ENCODE measurements around the gene TMEM236. TPM values are rescaled to one million over a fixed set of nuclear protein-coding genes. Genes with fewer than 3 reads are reported as not detected.

The TMEM236 gene
- total RNA-seq, 2 experiments from 2014 or later: not detected

GRCh38 chr10:17766731-17767130, 14.7 kb downstream of the TMEM236 start:
- Histone ChIP-seq H3K4me1 (ENCODE audit: insufficient read depth, low read length, poor library complexity, severe bottlenecking) (no peaks in the 10 kb centered on the region), H3K4me2 (ENCODE audit: low read length) (no peak overlapping the region), H3K9me2 (ENCODE audit: insufficient read depth, low read length) (no peaks in the 10 kb centered on the region), H4K20me1 (ENCODE audit: insufficient read depth, low read length) (no peaks in the 10 kb centered on the region), H3K27ac (ENCODE audit: low read depth, low read length, poor library complexity, severe bottlenecking) (no peak overlapping the region), H3K4me3 (ENCODE audit: low read depth, low read length, poor library complexity, severe bottlenecking) (no peak overlapping the region), H3K36me3 (ENCODE audit: insufficient read depth, low read length) (no peaks in the 10 kb centered on the region), H2AFZ (ENCODE audit: low read length) (no peak overlapping the region), H3K79me2 (ENCODE audit: insufficient read depth, low read depth, low read length) (no peaks in the 10 kb centered on the region), H3K9me3 (ENCODE audit: low read length) (no peaks in the 10 kb centered on the region)
- ChIA-PET CTCF (ENCODE audit: unreplicated experiment) (no interaction called here), POLR2A (no interaction called here)
- TF ChIP-seq, protein P1, sequence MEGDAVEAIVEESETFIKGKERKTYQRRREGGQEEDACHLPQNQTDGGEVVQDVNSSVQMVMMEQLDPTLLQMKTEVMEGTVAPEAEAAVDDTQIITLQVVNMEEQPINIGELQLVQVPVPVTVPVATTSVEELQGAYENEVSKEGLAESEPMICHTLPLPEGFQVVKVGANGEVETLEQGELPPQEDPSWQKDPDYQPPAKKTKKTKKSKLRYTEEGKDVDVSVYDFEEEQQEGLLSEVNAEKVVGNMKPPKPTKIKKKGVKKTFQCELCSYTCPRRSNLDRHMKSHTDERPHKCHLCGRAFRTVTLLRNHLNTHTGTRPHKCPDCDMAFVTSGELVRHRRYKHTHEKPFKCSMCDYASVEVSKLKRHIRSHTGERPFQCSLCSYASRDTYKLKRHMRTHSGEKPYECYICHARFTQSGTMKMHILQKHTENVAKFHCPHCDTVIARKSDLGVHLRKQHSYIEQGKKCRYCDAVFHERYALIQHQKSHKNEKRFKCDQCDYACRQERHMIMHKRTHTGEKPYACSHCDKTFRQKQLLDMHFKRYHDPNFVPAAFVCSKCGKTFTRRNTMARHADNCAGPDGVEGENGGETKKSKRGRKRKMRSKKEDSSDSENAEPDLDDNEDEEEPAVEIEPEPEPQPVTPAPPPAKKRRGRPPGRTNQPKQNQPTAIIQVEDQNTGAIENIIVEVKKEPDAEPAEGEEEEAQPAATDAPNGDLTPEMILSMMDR (conservative IDR thresholded peaks at IDR 0.05; ENCODE audit: low read length): no peak
- no peak for TF ChIP-seq EZH2phosphoT487 (IDR thresholded peaks at IDR 0.05; ENCODE audit: borderline replicate concordance, low read depth, low read length)
- intact Hi-C loops (cut with micrococcal nuclease; ENCODE audit: unreplicated experiment): no loop called here
- BruUV-seq (replicated peaks): no TSS peak
- DNase-seq (ENCODE audit: low spot score): no peak

GRCh38 chr10:17768496-17768895, 16.5 kb downstream of the TMEM236 start:
- Histone ChIP-seq H3K4me1 (ENCODE audit: insufficient read depth, low read length, poor library complexity, severe bottlenecking) (no peaks in the 10 kb centered on the region), H2AFZ (ENCODE audit: low read length) (no peak overlapping the region), H3K9me3 (ENCODE audit: low read length) (no peaks in the 10 kb centered on the region), H3K27ac (ENCODE audit: low read depth, low read length, poor library complexity, severe bottlenecking) (no peak overlapping the region), H3K36me3 (ENCODE audit: insufficient read depth, low read length) (no peaks in the 10 kb centered on the region), H3K4me2 (ENCODE audit: low read length) (no peak overlapping the region), H3K9me2 (ENCODE audit: insufficient read depth, low read length) (no peaks in the 10 kb centered on the region), H4K20me1 (ENCODE audit: insufficient read depth, low read length) (no peaks in the 10 kb centered on the region), H3K4me3 (ENCODE audit: low read depth, low read length, poor library complexity, severe bottlenecking) (no peak overlapping the region), H3K79me2 (ENCODE audit: insufficient read depth, low read depth, low read length) (no peaks in the 10 kb centered on the region)
- CTCF ChIA-PET (ENCODE audit: unreplicated experiment): no interaction called here
- DNase-seq (ENCODE audit: low spot score): no peak
- no peak for TF ChIP-seq EZH2phosphoT487 (IDR thresholded peaks at IDR 0.05; ENCODE audit: borderline replicate concordance, low read depth, low read length)
- TF ChIP-seq, protein P1 (conservative IDR thresholded peaks at IDR 0.05; ENCODE audit: low read length): no peak
- POLR2A ChIA-PET: interaction anchor here (1.0 kb wide), 1 partner anchor 12 kb away, joined by 4 read pairs; no protein-coding TSS in a partner anchor
- intact Hi-C loops (cut with micrococcal nuclease; ENCODE audit: unreplicated experiment): no loop called here
- no TSS peak for BruUV-seq (replicated peaks)

- no peaks in the 10 kb centered on the region for H3K36me3 ChIP-seq (ENCODE audit: insufficient read depth, low read length)
- H3K9me3 ChIP-seq (ENCODE audit: low read length): no peaks in the 10 kb centered on the region
- H3K27ac ChIP-seq (ENCODE audit: low read depth, low read length, poor library complexity, severe bottlenecking): no peak overlapping the region
- H3K4me2 ChIP-seq (ENCODE audit: low read length): no peak overlapping the region
- H3K4me3 ChIP-seq (ENCODE audit: low read depth, low read length, poor library complexity, severe bottlenecking): no peak overlapping the region
- intact Hi-C loops (cut with micrococcal nuclease; ENCODE audit: unreplicated experiment): no loop called here
- DNase-seq (ENCODE audit: low spot score): no peak
- no peaks in the 10 kb centered on the region for H3K4me1 ChIP-seq (ENCODE audit: insufficient read depth, low read length, poor library complexity, severe bottlenecking)
- no TSS peak for BruUV-seq (replicated peaks)
- H4K20me1 ChIP-seq (ENCODE audit: insufficient read depth, low read length): no peaks in the 10 kb centered on the region
- H2AFZ ChIP-seq (ENCODE audit: low read length): no peak overlapping the region
- H3K79me2 ChIP-seq (ENCODE audit: insufficient read depth, low read depth, low read length): no peaks in the 10 kb centered on the region
- no peaks in the 10 kb centered on the region for H3K9me2 ChIP-seq (ENCODE audit: insufficient read depth, low read length)
- TF ChIP-seq EZH2phosphoT487 (IDR thresholded peaks at IDR 0.05; ENCODE audit: borderline replicate concordance, low read depth, low read length): no peak
- TF ChIP-seq, protein P1 (conservative IDR thresholded peaks at IDR 0.05; ENCODE audit: low read length): no peak
- POLR2A ChIA-PET: no interaction called here
- CTCF ChIA-PET (ENCODE audit: unreplicated experiment): no interaction called here
Observed at GRCh38 chr10:17768957-17769356, 17.0 kb downstream of the TMEM236 start.

Measured in OCI-LY7 (cell line).